HL-60 (cell line): ENCODE measurements around the gene EDNRA.

ENCODE experiments used
- DNase-seq, 2 experiments: peaks; one replicate each; pipeline ENCODE4 v3.0.0-alpha.2; 2010 to 2020; ENCODE audit warnings: low read depth in 1 of 2, low spot score in 1 of 2
- H3K27ac ChIP-seq: fragments of 250-450 bp; sonication (Bioruptor Pico); replicated peaks from 2 replicates; pipeline ENCODE4 v1.5.1; 2020; ENCODE audit warnings: mild to moderate bottlenecking, moderate library complexity
- H3K27me3 ChIP-seq: fragments of 250-450 bp; sonication (Bioruptor Pico); 2 replicates; pipeline ENCODE4 v1.5.1; 2021; ENCODE audit warnings: mild to moderate bottlenecking, moderate library complexity; ENCODE audit not compliant: insufficient read depth, poor library complexity, severe bottlenecking
- H3K4me3 ChIP-seq: replicated peaks from 2 replicates; pipeline ENCODE4 v1.5.1; 2011; ENCODE audit warnings: mild to moderate bottlenecking, control low read depth, low read length; ENCODE audit not compliant: insufficient read depth
- CTCF ChIP-seq: IDR thresholded peaks from one replicate; pipeline ENCODE4 v1.5.1; 2011; ENCODE audit warnings: low read length, control low read depth, inconsistent platforms; ENCODE audit not compliant: insufficient read depth
- GABPA ChIP-seq: IDR thresholded peaks from 2 replicates; pipeline ENCODE4 v1.6.1; 2012; ENCODE audit warnings: low read depth
- POLR2AphosphoS5 ChIP-seq: IDR thresholded peaks from 2 replicates; pipeline ENCODE4 v1.6.1; 2012; ENCODE audit warnings: low read depth
- REST ChIP-seq: IDR thresholded peaks from 2 replicates; pipeline ENCODE4 v1.6.1; 2012; ENCODE audit warnings: low read depth; ENCODE audit not compliant: insufficient replicate concordance
- SPI1 ChIP-seq: IDR thresholded peaks from 2 replicates; pipeline ENCODE4 v1.6.1; 2012; ENCODE audit warnings: low read depth, mild to moderate bottlenecking, borderline replicate concordance

Gene EDNRA

GRCh38 chr4:147582386-147583060 is 101.6 kb downstream of the EDNRA start:
- TF ChIP-seq POLR2AphosphoS5 = no peak
- TF ChIP-seq SPI1 = no peak
- no peak for TF ChIP-seq CTCF
- TF ChIP-seq REST = no peak
- no peak for TF ChIP-seq GABPA

DNA sequence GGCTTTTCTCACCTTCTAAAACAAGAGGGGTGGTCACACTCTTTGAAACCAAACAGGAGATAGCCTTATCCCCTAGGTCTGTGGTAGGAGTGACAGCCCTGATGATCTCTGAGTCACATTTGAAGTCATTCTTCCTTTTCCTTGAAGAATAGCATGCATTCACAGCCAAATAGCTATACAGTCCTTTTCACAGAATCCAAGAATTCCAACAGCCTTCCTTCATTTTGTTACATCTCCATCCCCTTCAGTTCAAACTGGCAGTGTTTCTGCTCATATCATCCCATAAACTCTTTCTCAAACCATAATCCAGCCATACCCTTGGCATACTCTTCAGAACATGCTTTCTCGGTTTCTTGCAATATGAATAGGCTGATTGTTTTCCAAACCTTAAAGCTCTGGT is 103.0 kb downstream of the EDNRA start:
- Histone ChIP-seq H3K27me3 (no peaks in the 10 kb centered on the region), H3K4me3 (no peak overlapping the region), H3K27ac (no peak overlapping the region)
- no peak for TF ChIP-seq REST
- TF ChIP-seq CTCF = no peak
- no peak for TF ChIP-seq SPI1
- TF ChIP-seq POLR2AphosphoS5 = no peak
- TF ChIP-seq GABPA = no peak
- DNase-seq = no peak

More at GRCh38 chr4:147582386-147583060, 101.6 kb downstream of the EDNRA start:
- no peak overlapping the region for H3K4me3 ChIP-seq
- H3K27ac ChIP-seq = no peak overlapping the region
- no peaks in the 10 kb centered on the region for H3K27me3 ChIP-seq
- DNase-seq = no peak

DNA sequence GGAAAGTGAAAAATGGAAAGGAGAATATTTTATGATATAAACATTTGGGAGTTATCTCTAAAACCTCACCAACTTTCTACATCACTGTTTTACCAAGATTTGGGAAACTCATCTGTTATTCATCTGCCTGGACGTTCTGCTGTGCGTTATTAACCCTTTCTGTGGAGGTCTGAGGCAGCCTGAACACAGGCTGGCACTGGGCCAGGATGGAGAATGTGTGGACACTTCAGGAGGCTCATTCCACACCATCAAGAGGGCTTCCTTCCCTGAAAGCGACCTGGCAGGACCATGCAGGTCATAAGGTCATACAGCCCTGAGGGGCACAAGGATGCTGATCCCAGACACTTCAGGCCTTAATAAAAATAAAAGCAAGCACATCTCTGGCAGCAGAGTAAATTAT is 105.1 kb downstream of the EDNRA start:
- no peak overlapping the region for H3K4me3 ChIP-seq
- no peaks in the 10 kb centered on the region for H3K27me3 ChIP-seq
- no peak for DNase-seq
- TF ChIP-seq SPI1 = no peak
- TF ChIP-seq GABPA = no peak
- TF ChIP-seq POLR2AphosphoS5 = no peak
- TF ChIP-seq CTCF = no peak
- no peak for TF ChIP-seq REST
- H3K27ac ChIP-seq = no peak overlapping the region
